Forelimb muscle (tissue), 1 donor: ENCODE results near the gene TRABD2B. TPM values are rescaled to one million over a fixed set of nuclear protein-coding genes. Genes with fewer than 3 reads are reported as not detected.

Experiments used
- DNase-seq: peaks from one replicate; pipeline ENCODE4 v3.0.0-alpha.2; 2013; ENCODE audit warnings: low read depth
- polyA plus RNA-seq: library from polyadenylated mRNA; unstranded; fragments of 120-200 nt; gene quantifications from one replicate; pipeline ENCODE4 v1.2.1, GENCODE V29; 2013; ENCODE audit not compliant: insufficient read length

The TRABD2B gene
- polyA plus RNA-seq, 1 donor, result 3.8 TPM

- DNase-seq, result no peak
Measured at GRCh38 chr1:47727051-47727696, 270.0 kb downstream of the TRABD2B start.

- DNase-seq, result no peak
Measured at GRCh38 chr1:47725992-47726855, 271.0 kb downstream of the TRABD2B start.

GRCh38 chr1:47725511-47725991 lies 271.6 kb downstream of the TRABD2B start:
- no peak for DNase-seq

- DNase-seq, result no peak
Measured at GRCh38 chr1:47725000-47725473, 272.1 kb downstream of the TRABD2B start.

- DNase-seq, result no peak
Measured at GRCh38 chr1:47724432-47724999, 272.7 kb downstream of the TRABD2B start.

GRCh38 chr1:47722909-47723580 lies 274.1 kb downstream of the TRABD2B start:
- no peak for DNase-seq

GRCh38 chr1:47722101-47722500 lies 275.1 kb downstream of the TRABD2B start:
- DNase-seq, result no peak

- DNase-seq, result no peak
Measured at GRCh38 chr1:47720111-47720510, 277.1 kb downstream of the TRABD2B start.

GRCh38 chr1:47717341-47717740 lies 279.8 kb downstream of the TRABD2B start:
- no peak for DNase-seq

- no peak for DNase-seq
Measured at GRCh38 chr1:47713975-47714767, 283.0 kb downstream of the TRABD2B start.

GRCh38 chr1:47713333-47713953 lies 283.7 kb downstream of the TRABD2B start:
- DNase-seq, result no peak

- no peak for DNase-seq
Measured at GRCh38 chr1:47712596-47713299, 284.4 kb downstream of the TRABD2B start.

- no peak for DNase-seq
Measured at GRCh38 chr1:47711848-47712492, 285.2 kb downstream of the TRABD2B start.

- DNase-seq, result no peak
Measured at GRCh38 chr1:47711184-47711847, 285.9 kb downstream of the TRABD2B start.

Other genes starting within 250 kb of the TRABD2B start
- gene SLC5A9, start 225.3 kb upstream of the TRABD2B start, polyA plus RNA-seq, result 2.0 TPM